PC-9 (cell line): ENCODE results near the gene SLC30A7. TPM values are rescaled to one million over a fixed set of nuclear protein-coding genes. Genes with fewer than 3 reads are reported as not detected.

Experiments
- BruUV-seq: library from RNA; stranded (reverse); fragments of 400-500 nt; replicated peaks from 2 replicates; lab custom pipeline; 2021; lab: Mats Ljungman, UMichigan
- CTCF ChIA-PET: fragments of 300-600 bp; sonication (Branson Sonifier 250); formaldehyde crosslinking; loops from one replicate; lab custom pipeline; 2022; ENCODE audit warnings: antibody characterized with exemption; lab: Charles Lee
- POLR2A ChIA-PET: fragments of 300-600 bp; sonication (Branson Sonifier 250); formaldehyde crosslinking; loops from one replicate; lab custom pipeline; 2022; ENCODE audit warnings: antibody characterized with exemption; ENCODE audit not compliant: unreplicated experiment; lab: Charles Lee
- DNase-seq, 2 experiments: peaks; one replicate each; pipeline versions ENCODE4 v3.0.0 to v3.0.0-alpha.2; 2015 to 2022; ENCODE audit warnings: mixed read lengths in 1 of 2
- H2AFZ ChIP-seq: fragments of 200-600 bp; sonication (generic); 2 replicates; pipeline ENCODE4 v1.8.1; 2017; ENCODE audit warnings: antibody characterized with exemption
- H3F3A ChIP-seq: fragments of 200-600 bp; sonication (generic); 2 replicates; pipeline ENCODE4 v1.8.1; 2017; ENCODE audit warnings: antibody characterized with exemption, mild to moderate bottlenecking, low read depth; ENCODE audit not compliant: insufficient read depth
- H3K27ac ChIP-seq: fragments of 200-600 bp; sonication (generic); 2 replicates; pipeline ENCODE4 v1.6.1; 2016; ENCODE audit warnings: mixed run types
- H3K27me3 ChIP-seq: fragments of 200-600 bp; sonication (generic); 2 replicates; pipeline ENCODE4 v1.6.1; 2016; ENCODE audit warnings: low read depth, mixed run types; ENCODE audit not compliant: insufficient read depth
- H3K36me3 ChIP-seq: fragments of 200-600 bp; sonication (generic); 2 replicates; pipeline ENCODE4 v1.6.1; 2016; ENCODE audit warnings: low read depth, mixed run types
- H3K4me1 ChIP-seq: fragments of 200-600 bp; sonication (generic); replicated peaks from 2 replicates; pipeline ENCODE4 v1.6.1; 2016; ENCODE audit warnings: mixed run types; ENCODE audit not compliant: insufficient read depth
- H3K4me2 ChIP-seq: fragments of 200-600 bp; sonication (generic); 2 replicates; pipeline ENCODE4 v1.6.1; 2017; ENCODE audit warnings: mixed run types
- H3K4me3 ChIP-seq: fragments of 200-600 bp; sonication (generic); 2 replicates; pipeline ENCODE4 v1.6.1; 2016; ENCODE audit warnings: mixed run types
- H3K79me2 ChIP-seq: fragments of 200-600 bp; sonication (generic); 2 replicates; pipeline ENCODE4 v1.6.1; 2017; ENCODE audit warnings: low read depth, mixed run types
- H3K9me2 ChIP-seq: fragments of 200-600 bp; sonication (generic); 2 replicates; pipeline ENCODE4 v1.8.1; 2017; ENCODE audit warnings: mild to moderate bottlenecking; ENCODE audit not compliant: insufficient read depth
- H3K9me3 ChIP-seq: fragments of 200-600 bp; sonication (generic); 2 replicates; pipeline ENCODE4 v1.8.1; 2016; ENCODE audit warnings: low read depth; ENCODE audit not compliant: insufficient read depth
- H4K20me1 ChIP-seq: fragments of 200-600 bp; sonication (generic); 2 replicates; pipeline ENCODE4 v1.8.1; 2017; ENCODE audit not compliant: insufficient read depth
- CTCF ChIP-seq: fragments of 200-600 bp; sonication (generic); conservative IDR thresholded peaks from 2 replicates; pipeline ENCODE4 v1.6.1; 2017; ENCODE audit warnings: mixed run types, antibody characterized with exemption, mild to moderate bottlenecking, moderate library complexity
- EZH2 ChIP-seq: fragments of 200-600 bp; sonication (generic); IDR thresholded peaks from 2 replicates; pipeline ENCODE4 v1.8.0; 2017; ENCODE audit warnings: antibody characterized with exemption, low read depth
- intact Hi-C: fragments of 100-400 bp; cut with micrococcal nuclease; formaldehyde crosslinking; loops from one replicate; pipeline ENCODE4 v1.10.0; 2022; ENCODE audit not compliant: unreplicated experiment
- total RNA-seq: library from RNA; stranded (reverse); gene quantifications from 2 replicates; pipeline ENCODE4 v1.2.3, GENCODE V29; 2021

SLC30A7 gene
- total RNA-seq, 1 experiment from 2014 or later: 27.4 TPM

DNA sequence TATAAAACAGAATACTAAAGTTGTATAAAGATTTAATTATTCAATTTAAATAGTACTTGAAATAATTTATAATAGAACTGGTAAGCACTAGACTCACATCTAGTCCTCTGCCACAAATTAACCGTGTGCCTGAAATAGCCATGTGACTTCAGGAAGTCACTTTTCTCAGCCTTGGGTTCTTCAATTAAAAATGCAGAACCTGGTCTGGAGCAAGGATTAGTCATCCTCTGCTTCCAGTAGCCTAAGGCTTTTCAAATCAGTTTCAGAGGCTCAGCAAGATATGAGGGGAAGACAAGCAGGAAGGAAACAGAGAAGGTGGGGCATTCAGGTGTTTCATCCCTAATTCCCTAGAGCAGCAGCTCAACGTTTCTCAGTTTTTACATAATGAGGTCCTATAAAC is 106.7 kb downstream of the SLC30A7 start:
- Histone ChIP-seq H4K20me1 (no peaks in the 10 kb centered on the region), H3K4me2 (peak overlapping the region; percentile 2; the same call in 1 of the 2 replicates), H3K4me1 (peaks cover 34% of the 10 kb centered on the region), H3K9me2 (no peaks in the 10 kb centered on the region), H3K27ac (peak overlapping the region; percentile 7; the same call in 1 of the 2 replicates), H3F3A (peaks cover 26% of the 10 kb centered on the region), H2AFZ (no peak overlapping the region), H3K79me2 (no peaks in the 10 kb centered on the region), H3K36me3 (peaks cover 20% of the 10 kb centered on the region), H3K27me3 (no peaks in the 10 kb centered on the region), H3K9me3 (no peaks in the 10 kb centered on the region), H3K4me3 (no peak overlapping the region)
- no peak for TF ChIP-seq CTCF
- TF ChIP-seq EZH2: no peak
- ChIA-PET CTCF (no interaction called here), POLR2A (no interaction called here)
- DNase-seq: peak; percentile 5 to 79
- intact Hi-C loops: loop anchor here (5.0 kb wide), 1 partner anchor 235 kb away; the partner anchor contains the start of gene S1PR1
- no TSS peak for BruUV-seq

DNA sequence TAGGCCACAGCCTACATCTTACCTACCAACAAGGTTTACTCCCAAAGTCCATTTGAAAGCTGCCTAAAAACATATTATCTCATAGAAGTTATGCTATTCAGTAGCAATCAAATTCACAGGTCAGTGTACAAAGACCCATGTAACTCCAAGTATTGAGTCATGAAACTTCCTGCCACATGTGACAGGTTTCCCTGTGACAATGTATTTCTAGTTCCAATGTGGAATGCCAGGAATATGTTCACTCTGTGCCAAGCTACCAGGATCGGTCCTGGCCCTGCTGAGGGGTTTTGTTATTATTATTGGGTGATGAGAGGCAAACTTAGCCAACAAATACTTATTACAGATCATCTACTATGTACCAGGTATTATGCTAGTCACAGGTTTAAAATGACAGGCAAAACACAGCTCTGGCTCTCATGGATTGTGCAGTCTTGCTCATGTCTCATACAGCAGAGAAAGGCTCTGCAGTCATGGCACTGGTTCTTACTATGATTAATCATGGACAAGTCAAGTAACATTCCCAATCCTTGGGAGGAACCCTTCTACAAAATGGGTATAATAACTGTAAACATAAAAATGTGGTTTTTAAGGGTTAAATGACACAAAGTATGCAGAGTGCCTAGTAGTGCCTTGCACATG is 107.2 kb downstream of the SLC30A7 start:
- Histone ChIP-seq H3K9me3 (no peaks in the 10 kb centered on the region), H3K27me3 (no peaks in the 10 kb centered on the region), H3K79me2 (no peaks in the 10 kb centered on the region), H3K4me3 (no peak overlapping the region), H4K20me1 (no peaks in the 10 kb centered on the region), H3F3A (peaks cover 26% of the 10 kb centered on the region), H3K27ac (peak overlapping the region; percentile 7; the same call in 1 of the 2 replicates), H3K4me2 (peak overlapping the region; percentile 2; the same call in 1 of the 2 replicates), H3K36me3 (peaks cover 20% of the 10 kb centered on the region), H3K4me1 (peaks cover 34% of the 10 kb centered on the region), H2AFZ (no peak overlapping the region), H3K9me2 (no peaks in the 10 kb centered on the region)
- no TSS peak for BruUV-seq
- no peak for TF ChIP-seq EZH2
- TF ChIP-seq CTCF: no peak
- ChIA-PET POLR2A (no interaction called here), CTCF (no interaction called here)
- intact Hi-C loops: loop anchor here (5.0 kb wide), 1 partner anchor 234 kb away; the partner anchor contains the start of gene S1PR1
- DNase-seq: no peak

DNA sequence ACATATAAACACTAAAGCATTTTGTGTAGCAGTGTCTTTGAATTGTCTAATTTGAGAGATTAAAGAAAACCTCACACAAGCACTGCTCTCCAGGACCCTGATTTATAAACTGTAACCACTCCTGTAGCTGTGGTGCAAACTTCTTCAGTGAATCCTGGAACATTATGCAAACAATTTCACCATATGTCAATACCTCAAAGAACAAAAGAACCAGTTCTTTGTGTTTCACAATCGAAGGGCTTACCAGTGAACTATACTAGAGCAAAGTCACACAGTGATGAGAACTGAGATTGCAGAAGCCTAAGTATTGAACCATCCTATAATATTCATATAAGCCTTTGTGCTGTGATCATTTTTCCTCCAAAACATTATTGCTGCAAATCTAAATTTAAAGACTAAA is 108.2 kb downstream of the SLC30A7 start:
- Histone ChIP-seq H3K79me2 (no peaks in the 10 kb centered on the region), H3K27me3 (no peaks in the 10 kb centered on the region), H3K4me3 (no peak overlapping the region), H3K4me2 (0 out of 2 replicates have a peak overlapping the region, but pooled peaks have one; percentile 1), H3K9me3 (no peaks in the 10 kb centered on the region), H3K4me1 (peaks cover 34% of the 10 kb centered on the region), H4K20me1 (no peaks in the 10 kb centered on the region), H3F3A (peaks cover 26% of the 10 kb centered on the region), H2AFZ (no peak overlapping the region), H3K36me3 (peaks cover 20% of the 10 kb centered on the region), H3K27ac (no peak overlapping the region; the same call in 1 of the 2 replicates), H3K9me2 (no peaks in the 10 kb centered on the region)
- ChIA-PET CTCF (no interaction called here), POLR2A (no interaction called here)
- intact Hi-C loops: loop anchor here (5.0 kb wide), 1 partner anchor 233 kb away; the partner anchor contains the start of gene S1PR1
- no TSS peak for BruUV-seq
- DNase-seq: peak in 1 of 2 experiments; percentile 87
- TF ChIP-seq CTCF: no peak
- no peak for TF ChIP-seq EZH2
